ENCODE measurements around the gene IPMK. TPM values are rescaled to one million over a fixed set of nuclear protein-coding genes. Genes with fewer than 3 reads are reported as not detected.

IPMK gene
- total and polyA plus RNA-seq, 2 donors (not counting 3 experiments of a cell fraction or from before 2014, with no cell fraction given): 1.4 to 8.1 TPM

DNA sequence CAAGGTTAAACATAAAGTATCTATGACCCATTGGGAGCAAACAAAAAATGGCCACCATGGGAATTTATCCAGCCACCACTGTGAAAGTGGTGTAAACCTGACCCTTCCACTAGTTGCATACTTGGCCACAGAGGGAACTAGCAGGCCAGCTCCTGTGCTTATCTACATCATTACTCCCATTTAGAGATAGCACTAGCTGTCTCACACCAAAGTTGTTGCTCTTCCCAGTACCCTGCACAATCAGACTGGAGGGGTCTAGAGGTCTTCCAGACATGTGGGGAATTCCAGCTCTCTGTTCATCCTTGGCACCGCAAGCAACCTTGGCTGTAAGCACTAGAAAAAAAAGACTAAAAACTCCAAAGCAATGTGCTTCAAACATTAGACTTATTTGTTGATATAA lies 113.9 kb downstream of the IPMK start:
- Histone ChIP-seq H3K27ac (ENCODE audit: insufficient read depth, low read depth, low read length) (no peak overlapping the region), H3K4me1 (ENCODE audit: control insufficient read depth, extremely low read depth, insufficient read depth, low read length) (no peaks in the 10 kb centered on the region), H3K36me3 (ENCODE audit: control insufficient read depth in 2 of 2, extremely low read depth in 1 of 2, insufficient read depth in 2 of 2, low read length in 2 of 2) (no peaks in the 10 kb centered on the region), H3K4me2 (ENCODE audit: insufficient read depth, low read length) (no peak overlapping the region), H3K9me3 (replicated peaks; ENCODE audit: control insufficient read depth, insufficient read depth, low read length) (no peaks in the 10 kb centered on the region), H3K4me3 (replicated peaks in 1 of 3; ENCODE audit: insufficient read depth in 1 of 3, low read depth in 1 of 3, low read length in 3 of 3) (no peak overlapping the region), H2AFZ (ENCODE audit: low read depth, low read length) (no peak overlapping the region), H3K79me2 (ENCODE audit: control insufficient read depth, insufficient read depth, low read length) (no peaks in the 10 kb centered on the region), H3K9ac (replicated peaks; ENCODE audit: extremely low read depth, insufficient read depth, low read length) (no peak overlapping the region), H3K9me1 (replicated peaks; ENCODE audit: control insufficient read depth, extremely low read depth, insufficient read depth, low read length) (no peaks in the 10 kb centered on the region), H3K27me3 (ENCODE audit: control insufficient read depth in 2 of 2, insufficient read depth in 2 of 2, low read length in 2 of 2) (no peaks in the 10 kb centered on the region), H4K20me1 (replicated peaks; ENCODE audit: control insufficient read depth, extremely low read depth, insufficient read depth, low read length) (no peaks in the 10 kb centered on the region)
- ChIA-PET POLR2A (no interaction called here), CTCF (interaction anchor here (1.2 kb wide), 1 partner anchor 19 kb away, joined by 3 read pairs; no protein-coding TSS in a partner anchor)
- FAIRE-seq: no peak
- no peak for DNase-seq (ENCODE audit: low read depth, low spot score)
- no TSS peak for BruUV-seq (replicated peaks)
- dilution Hi-C loops (cut with MboI; ENCODE audit: extremely low pct_ligation_motif_present, low sequenced_read_pairs): no loop called here
- intact Hi-C loops (cut with micrococcal nuclease): no loop called here
- no peak for TF ChIP-seq POLR2AphosphoS5 (IDR thresholded peaks at IDR 0.05; ENCODE audit: insufficient read depth, low read depth, low read length)
- TF ChIP-seq FOS (IDR thresholded peaks at IDR 0.05; ENCODE audit: borderline replicate concordance, insufficient read depth, low read length): no peak
- TF ChIP-seq, protein P1, sequence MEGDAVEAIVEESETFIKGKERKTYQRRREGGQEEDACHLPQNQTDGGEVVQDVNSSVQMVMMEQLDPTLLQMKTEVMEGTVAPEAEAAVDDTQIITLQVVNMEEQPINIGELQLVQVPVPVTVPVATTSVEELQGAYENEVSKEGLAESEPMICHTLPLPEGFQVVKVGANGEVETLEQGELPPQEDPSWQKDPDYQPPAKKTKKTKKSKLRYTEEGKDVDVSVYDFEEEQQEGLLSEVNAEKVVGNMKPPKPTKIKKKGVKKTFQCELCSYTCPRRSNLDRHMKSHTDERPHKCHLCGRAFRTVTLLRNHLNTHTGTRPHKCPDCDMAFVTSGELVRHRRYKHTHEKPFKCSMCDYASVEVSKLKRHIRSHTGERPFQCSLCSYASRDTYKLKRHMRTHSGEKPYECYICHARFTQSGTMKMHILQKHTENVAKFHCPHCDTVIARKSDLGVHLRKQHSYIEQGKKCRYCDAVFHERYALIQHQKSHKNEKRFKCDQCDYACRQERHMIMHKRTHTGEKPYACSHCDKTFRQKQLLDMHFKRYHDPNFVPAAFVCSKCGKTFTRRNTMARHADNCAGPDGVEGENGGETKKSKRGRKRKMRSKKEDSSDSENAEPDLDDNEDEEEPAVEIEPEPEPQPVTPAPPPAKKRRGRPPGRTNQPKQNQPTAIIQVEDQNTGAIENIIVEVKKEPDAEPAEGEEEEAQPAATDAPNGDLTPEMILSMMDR (IDR thresholded peaks at IDR 0.05; ENCODE audit: extremely low read depth in 1 of 2, insufficient read depth in 1 of 2, low read depth in 1 of 2, low read length in 2 of 2): no peak
- TF ChIP-seq MYC (IDR thresholded peaks at IDR 0.05; ENCODE audit: low read depth, low read length): no peak
- TF ChIP-seq JUN (IDR thresholded peaks at IDR 0.05; ENCODE audit: borderline replicate concordance, insufficient read depth, insufficient read length, low read depth): no peak
- no peak for TF ChIP-seq POLR2A (IDR thresholded peaks at IDR 0.05; ENCODE audit: low read depth, low read length)
- TF ChIP-seq EZH2 (IDR thresholded peaks at IDR 0.05; ENCODE audit: borderline replicate concordance, low read depth, low read length, severe bottlenecking): no peak
- no peak for TF ChIP-seq GATA2 (IDR thresholded peaks at IDR 0.05; ENCODE audit: insufficient read depth, insufficient read length, low read depth, low read length)
- no peak for TF ChIP-seq MAX (IDR thresholded peaks at IDR 0.05; ENCODE audit: insufficient read depth, insufficient read length)

All from endothelial cell of umbilical vein (primary cell).